GM13977 (cell line): ENCODE measurements around the gene PDILT.

Experiments
- DNase-seq: peaks from one replicate; pipeline ENCODE4 v3.0.0; 2012; ENCODE audit warnings: low spot score
- in situ Hi-C: fragments of 300-500 bp; cut with MboI; formaldehyde crosslinking; loops from one replicate; pipeline ENCODE4 v1.12.0; 2022; ENCODE audit warnings: low sequenced_read_pairs, low pct_unique_long_range_greater_than_20kb, mixed read lengths, inconsistent platforms; ENCODE audit not compliant: unreplicated experiment
- TF ChIP-seq, protein P1 (sequence below): IDR thresholded peaks from 2 replicates; pipeline ENCODE4 v1.5.1; 2012; ENCODE audit warnings: mild to moderate bottlenecking, control low read depth; ENCODE audit not compliant: insufficient read depth; ENCODE audit errors: extremely low read depth, missing control alignments

PDILT gene

DNA sequence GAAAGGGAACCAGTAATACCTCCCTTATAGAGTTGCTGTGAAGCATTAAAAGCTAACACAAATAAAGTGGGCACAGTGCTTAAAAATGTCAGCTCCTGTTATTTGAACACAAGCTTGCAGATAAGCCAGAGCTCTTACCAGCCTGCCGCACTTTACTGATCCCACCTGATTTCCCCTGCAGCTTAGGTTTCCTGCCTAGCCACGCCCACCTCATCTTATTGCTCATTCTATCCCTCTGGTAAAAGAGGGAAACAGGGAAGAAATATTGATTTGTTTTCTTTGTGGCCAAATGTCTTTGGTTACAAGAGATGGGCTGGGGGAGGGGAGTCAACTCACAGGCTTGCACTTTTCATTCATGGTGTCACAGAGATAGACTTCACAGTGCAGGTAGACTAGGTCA lies 67.6 kb downstream of the PDILT start:
- TF ChIP-seq, protein P1, sequence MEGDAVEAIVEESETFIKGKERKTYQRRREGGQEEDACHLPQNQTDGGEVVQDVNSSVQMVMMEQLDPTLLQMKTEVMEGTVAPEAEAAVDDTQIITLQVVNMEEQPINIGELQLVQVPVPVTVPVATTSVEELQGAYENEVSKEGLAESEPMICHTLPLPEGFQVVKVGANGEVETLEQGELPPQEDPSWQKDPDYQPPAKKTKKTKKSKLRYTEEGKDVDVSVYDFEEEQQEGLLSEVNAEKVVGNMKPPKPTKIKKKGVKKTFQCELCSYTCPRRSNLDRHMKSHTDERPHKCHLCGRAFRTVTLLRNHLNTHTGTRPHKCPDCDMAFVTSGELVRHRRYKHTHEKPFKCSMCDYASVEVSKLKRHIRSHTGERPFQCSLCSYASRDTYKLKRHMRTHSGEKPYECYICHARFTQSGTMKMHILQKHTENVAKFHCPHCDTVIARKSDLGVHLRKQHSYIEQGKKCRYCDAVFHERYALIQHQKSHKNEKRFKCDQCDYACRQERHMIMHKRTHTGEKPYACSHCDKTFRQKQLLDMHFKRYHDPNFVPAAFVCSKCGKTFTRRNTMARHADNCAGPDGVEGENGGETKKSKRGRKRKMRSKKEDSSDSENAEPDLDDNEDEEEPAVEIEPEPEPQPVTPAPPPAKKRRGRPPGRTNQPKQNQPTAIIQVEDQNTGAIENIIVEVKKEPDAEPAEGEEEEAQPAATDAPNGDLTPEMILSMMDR = no peak
- no peak for DNase-seq
- in situ Hi-C loops = no loop called here

DNA sequence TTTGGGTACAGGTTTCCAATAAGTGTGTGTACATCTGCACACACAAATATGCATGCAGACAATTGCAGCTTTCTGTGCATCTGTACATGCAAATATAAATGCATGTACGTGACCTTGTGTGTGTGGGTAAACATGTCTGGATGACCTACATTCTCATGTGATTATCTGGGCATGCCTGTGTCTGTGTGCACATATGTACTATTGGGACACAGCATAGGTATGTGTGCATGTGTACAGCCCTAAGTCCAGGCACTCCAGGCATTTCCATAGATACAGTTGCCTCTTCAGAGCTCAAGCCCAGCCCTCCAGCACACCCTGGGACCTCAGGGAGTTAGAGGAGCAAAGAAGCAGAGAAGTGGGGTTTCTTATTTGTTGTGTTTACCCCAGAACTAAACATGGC lies 70.1 kb downstream of the PDILT start:
- in situ Hi-C loops = no loop called here
- TF ChIP-seq, protein P1 = no peak
- DNase-seq = no peak

DNA sequence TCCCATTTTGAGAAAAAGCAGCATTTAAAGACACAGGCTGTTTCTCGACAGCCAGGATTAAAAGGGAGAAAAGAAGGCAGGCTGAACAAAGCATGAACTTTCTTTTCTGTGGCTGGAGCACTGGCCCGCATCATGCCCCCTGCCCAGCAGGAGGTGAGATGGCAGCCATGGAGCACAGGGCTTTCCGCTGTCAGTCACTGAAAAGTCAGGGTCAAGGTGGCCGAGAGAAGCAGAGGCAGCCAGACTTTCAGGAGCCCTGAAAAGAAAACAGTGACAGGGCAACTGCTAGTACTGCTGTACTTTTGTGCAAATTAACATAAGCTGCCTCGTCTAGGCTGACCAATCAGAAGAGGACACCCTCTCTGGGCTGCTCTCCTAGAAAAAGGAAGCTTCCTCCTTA lies 71.4 kb downstream of the PDILT start:
- TF ChIP-seq, protein P1 = no peak
- no peak for DNase-seq
- in situ Hi-C loops = no loop called here

DNA sequence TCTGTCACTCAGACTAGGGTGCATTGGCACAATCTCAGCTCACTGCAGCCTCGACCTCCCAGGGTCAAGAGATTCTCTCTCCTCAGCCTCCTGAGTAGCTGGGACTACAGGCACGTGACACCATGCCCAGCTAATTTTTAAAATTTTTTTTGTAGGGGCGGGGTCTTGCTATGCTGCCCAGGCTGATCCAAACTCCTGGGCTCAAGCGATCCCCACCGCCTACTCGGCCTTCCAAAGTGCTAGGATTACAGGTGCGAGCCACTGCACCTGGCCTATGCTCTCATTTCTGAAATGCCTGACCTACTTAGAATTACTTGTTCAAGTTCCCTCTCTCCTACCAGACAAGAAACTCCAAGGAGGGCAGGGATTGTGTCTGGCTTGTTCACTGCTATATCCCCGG lies 72.1 kb downstream of the PDILT start:
- no peak for DNase-seq
- in situ Hi-C loops = no loop called here
- TF ChIP-seq, protein P1 = no peak

DNA sequence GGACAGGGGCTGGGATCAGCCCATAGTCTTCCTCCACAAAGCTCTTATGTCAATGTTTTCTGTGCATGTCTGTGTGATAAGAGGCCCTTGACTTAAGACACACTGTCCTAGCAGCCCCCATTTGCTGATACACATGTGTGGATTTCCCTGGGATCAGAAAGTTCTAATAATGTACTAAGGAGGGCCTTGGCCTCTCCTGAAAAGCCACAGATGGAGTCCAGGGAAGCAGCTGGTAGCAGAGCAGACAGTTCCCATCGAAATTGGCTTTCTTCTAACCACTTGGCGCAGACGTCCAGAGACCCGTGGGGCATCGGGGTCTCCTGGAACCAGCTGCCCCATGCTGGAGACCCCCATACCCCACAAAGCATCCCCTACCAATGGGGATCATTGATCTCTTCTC lies 72.9 kb downstream of the PDILT start:
- TF ChIP-seq, protein P1 = no peak

DNA sequence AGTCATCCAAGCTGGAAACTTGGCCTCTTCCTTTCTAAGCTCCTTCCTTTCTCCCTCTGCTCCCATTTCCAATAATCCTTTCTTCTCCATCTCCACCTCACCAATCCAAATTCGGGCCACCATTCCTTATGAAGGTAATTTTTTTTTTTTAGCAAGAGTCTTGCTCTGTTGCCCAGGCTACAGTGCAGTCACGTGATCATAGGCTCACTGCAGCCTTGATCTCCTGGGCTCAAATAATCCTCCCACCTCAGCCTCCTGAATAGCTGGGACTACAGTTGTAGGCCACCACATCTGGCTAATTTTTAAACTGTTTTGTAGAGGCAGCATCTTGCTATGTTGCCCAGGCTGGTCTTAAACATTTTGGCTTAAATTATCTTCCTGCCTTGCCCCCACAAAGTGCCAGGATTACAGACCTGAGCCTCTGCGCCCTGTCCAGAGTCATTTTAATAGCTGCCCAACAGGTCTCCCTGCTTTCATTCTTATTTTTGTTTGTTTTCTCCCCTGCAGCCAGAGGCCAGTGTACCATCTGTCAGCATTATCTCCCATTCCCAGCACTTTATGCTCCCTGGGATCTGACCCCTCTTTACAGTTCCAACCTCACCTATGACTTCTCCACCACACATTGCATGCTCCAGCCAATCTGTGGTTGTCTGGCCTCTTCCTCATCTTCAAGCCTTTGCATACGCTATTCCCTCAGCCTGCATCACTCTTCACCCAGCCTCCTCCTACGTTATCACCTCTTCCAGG lies 75.0 kb downstream of the PDILT start:
- no peak for DNase-seq
- in situ Hi-C loops = no loop called here
- TF ChIP-seq, protein P1 = no peak

More for the DNA sequence above, 72.9 kb downstream of the PDILT start:
- DNase-seq = no peak
- in situ Hi-C loops = no loop called here

DNA sequence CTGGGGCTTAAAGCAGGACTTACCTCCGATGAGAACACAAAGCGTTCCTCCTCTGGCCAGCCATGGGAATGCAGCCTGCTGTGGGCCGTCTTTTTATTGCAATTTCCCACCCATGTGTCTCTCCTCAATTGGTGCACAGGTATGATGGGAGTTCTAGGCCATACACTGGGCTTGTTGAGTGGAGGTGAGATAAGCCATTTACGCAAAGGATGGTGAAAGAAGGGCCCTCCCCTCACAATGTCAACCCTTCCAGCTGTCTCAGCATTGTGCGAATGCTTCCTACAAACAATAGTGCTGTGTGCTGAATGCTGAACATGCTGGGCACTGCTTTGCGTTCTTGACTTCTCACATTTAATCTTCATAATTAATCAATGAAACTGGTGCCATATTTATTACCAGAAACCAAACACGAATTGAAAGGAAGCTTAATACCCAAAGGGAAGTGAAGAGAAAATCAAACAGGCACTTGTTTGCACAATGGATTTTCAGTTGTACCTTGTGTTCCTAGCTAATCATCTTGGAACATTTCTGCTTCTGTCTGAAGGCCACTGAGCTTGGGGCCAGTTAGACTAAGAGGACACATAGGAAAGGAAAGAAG lies 77.0 kb downstream of the PDILT start, which contains the start of gene GP2:
Gene GP2 (minus strand): TSS at position 70 of the 598 bp plus-strand sequence. CDS start 1,082 bp downstream, outside the sequence.
- in situ Hi-C loops = no loop called here
- TF ChIP-seq, protein P1 = no peak
- DNase-seq = no peak
